Osteoblast (primary cell): ENCODE measurements around the gene PAOX. TPM values are rescaled to one million over a fixed set of nuclear protein-coding genes. Genes with fewer than 3 reads are reported as not detected.

Source experiments
- DNase-seq: peaks from one replicate; pipeline ENCODE4 v3.0.0; 2011; ENCODE audit warnings: low spot score, mixed read lengths; ENCODE audit not compliant: insufficient read length; ENCODE audit errors: missing footprints
- H2AFZ ChIP-seq: 2 replicates; pipeline ENCODE4 v1.6.0; 2011; ENCODE audit warnings: mild to moderate bottlenecking, low read length
- H3K27ac ChIP-seq: 2 replicates; pipeline ENCODE4 v1.5.1; 2011; ENCODE audit warnings: mild to moderate bottlenecking, low read depth, low read length, moderate library complexity
- H3K27me3 ChIP-seq: 2 replicates; pipeline ENCODE4 v1.6.0; 2012; ENCODE audit warnings: mild to moderate bottlenecking, control low read depth, inconsistent platforms, low read length, moderate library complexity; ENCODE audit not compliant: insufficient read depth
- H3K36me3 ChIP-seq: 2 replicates; pipeline ENCODE4 v1.5.1; 2011; ENCODE audit warnings: mild to moderate bottlenecking, low read length, control low read depth, moderate library complexity; ENCODE audit not compliant: insufficient read depth
- H3K4me1 ChIP-seq: 2 replicates; pipeline ENCODE4 v1.5.1; 2011; ENCODE audit warnings: mild to moderate bottlenecking, low read length, control low read depth, moderate library complexity; ENCODE audit not compliant: insufficient read depth
- H3K4me2 ChIP-seq: 2 replicates; pipeline ENCODE4 v1.6.0; 2011; ENCODE audit warnings: mild to moderate bottlenecking, low read length; ENCODE audit not compliant: insufficient read depth
- H3K4me3 ChIP-seq: fragments of 200-600 bp; sonication (generic); 3 replicates; pipeline ENCODE4 v1.5.1; 2012; ENCODE audit warnings: mild to moderate bottlenecking, low read length, inconsistent platforms; ENCODE audit not compliant: insufficient read depth
- H3K79me2 ChIP-seq: 2 replicates; pipeline ENCODE4 v1.6.0; 2012; ENCODE audit warnings: mild to moderate bottlenecking, low read length, control low read depth, inconsistent platforms; ENCODE audit not compliant: insufficient read depth
- H3K9me3 ChIP-seq: 2 replicates; pipeline ENCODE4 v1.5.1; 2011; ENCODE audit warnings: low read depth, low read length, control low read depth
- H4K20me1 ChIP-seq: 2 replicates; pipeline ENCODE4 v1.6.0; 2012; ENCODE audit warnings: mild to moderate bottlenecking, low read length, control low read depth; ENCODE audit not compliant: insufficient read depth
- total RNA-seq: library from RNA; depleted of rRNA; stranded (reverse); fragments of >200 nt; gene quantifications from 2 replicates; pipeline ENCODE4 v1.2.3, GENCODE V29; 2012
- TF ChIP-seq, protein P1 (sequence below): IDR thresholded peaks from 2 replicates; pipeline ENCODE4 v1.5.1; 2011; ENCODE audit warnings: mild to moderate bottlenecking, low read depth, low read length, moderate library complexity; ENCODE audit errors: extremely low read depth

Gene PAOX
- total RNA-seq, 1 donor, result 7.6 TPM

DNA sequence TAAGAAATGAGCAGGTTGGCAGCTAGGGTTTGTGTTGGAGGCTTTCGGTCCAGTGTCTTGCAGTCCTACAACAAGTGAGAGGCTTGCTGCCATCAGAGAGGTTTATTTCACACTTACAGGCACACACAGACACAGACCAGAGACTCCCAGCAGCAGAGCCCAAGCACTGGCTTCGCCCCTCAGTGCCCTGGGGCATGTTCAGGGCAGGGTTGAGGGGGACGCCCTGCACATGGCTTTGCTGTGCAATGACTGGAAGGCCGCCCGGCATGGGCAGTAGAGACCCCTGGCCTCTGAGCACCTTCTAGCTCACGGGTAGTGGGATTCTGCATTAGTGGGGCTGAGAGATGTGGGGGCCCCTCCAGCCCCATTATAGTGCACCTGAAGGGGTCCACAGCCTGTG is 41.5 kb downstream of the PAOX start:
- Histone ChIP-seq H4K20me1 (peaks cover 23% of the 10 kb centered on the region), H3K27ac (no peak overlapping the region), H3K9me3 (no peaks in the 10 kb centered on the region), H3K4me3 (no peak overlapping the region), H3K27me3 (peaks cover 11% of the 10 kb centered on the region), H3K4me2 (no peak overlapping the region), H3K36me3 (peaks cover 10% of the 10 kb centered on the region), H2AFZ (no peak overlapping the region), H3K4me1 (no peaks in the 10 kb centered on the region), H3K79me2 (peaks cover 2% of the 10 kb centered on the region)
- TF ChIP-seq, protein P1, sequence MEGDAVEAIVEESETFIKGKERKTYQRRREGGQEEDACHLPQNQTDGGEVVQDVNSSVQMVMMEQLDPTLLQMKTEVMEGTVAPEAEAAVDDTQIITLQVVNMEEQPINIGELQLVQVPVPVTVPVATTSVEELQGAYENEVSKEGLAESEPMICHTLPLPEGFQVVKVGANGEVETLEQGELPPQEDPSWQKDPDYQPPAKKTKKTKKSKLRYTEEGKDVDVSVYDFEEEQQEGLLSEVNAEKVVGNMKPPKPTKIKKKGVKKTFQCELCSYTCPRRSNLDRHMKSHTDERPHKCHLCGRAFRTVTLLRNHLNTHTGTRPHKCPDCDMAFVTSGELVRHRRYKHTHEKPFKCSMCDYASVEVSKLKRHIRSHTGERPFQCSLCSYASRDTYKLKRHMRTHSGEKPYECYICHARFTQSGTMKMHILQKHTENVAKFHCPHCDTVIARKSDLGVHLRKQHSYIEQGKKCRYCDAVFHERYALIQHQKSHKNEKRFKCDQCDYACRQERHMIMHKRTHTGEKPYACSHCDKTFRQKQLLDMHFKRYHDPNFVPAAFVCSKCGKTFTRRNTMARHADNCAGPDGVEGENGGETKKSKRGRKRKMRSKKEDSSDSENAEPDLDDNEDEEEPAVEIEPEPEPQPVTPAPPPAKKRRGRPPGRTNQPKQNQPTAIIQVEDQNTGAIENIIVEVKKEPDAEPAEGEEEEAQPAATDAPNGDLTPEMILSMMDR, result no peak
- DNase-seq, result peak; percentile 66

DNA sequence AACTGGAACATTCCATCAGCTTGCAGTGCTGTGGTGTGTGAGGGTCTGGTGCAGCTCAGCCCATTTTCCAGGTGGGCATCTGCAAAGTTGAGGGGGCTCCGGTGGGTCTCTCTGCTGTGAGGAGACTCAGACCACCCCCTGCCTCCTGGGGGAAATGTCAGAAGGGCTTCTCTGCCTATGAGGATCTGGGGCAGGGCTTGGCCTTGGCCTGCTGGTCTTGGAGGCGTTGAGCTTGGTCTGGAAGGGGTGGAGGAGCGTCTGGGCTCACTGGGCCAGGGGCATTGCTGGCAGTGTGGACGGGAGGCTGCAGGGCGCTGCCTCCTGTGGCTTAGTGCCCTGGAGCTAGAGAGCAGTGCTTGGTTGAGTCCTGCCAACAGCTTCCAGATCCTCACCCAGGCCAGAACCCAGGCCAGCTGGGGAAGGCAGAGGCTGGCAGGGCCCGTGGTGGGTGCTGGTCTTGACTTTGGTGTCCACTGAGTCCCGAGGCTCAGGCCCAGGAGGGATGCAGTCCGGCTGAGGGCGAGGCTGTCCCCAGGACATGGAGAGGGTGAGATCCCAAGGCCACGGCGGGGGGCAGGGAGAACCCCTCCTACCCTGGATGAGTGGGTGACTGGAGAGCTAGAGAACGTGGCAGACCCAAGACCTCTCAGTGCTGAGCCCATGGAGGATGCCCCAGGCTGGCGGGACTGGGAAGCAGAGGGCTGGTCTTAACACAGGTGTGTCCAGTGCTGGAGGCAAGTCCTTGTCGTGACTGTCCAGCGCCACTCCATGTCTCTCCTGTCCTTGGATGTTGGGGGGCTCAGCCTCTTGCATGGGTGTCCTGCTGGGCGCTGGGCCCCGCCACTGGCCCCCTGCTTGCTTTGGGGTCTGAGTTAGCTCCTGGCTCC is 42.5 kb downstream of the PAOX start:
- TF ChIP-seq, protein P1, result no peak

DNA sequence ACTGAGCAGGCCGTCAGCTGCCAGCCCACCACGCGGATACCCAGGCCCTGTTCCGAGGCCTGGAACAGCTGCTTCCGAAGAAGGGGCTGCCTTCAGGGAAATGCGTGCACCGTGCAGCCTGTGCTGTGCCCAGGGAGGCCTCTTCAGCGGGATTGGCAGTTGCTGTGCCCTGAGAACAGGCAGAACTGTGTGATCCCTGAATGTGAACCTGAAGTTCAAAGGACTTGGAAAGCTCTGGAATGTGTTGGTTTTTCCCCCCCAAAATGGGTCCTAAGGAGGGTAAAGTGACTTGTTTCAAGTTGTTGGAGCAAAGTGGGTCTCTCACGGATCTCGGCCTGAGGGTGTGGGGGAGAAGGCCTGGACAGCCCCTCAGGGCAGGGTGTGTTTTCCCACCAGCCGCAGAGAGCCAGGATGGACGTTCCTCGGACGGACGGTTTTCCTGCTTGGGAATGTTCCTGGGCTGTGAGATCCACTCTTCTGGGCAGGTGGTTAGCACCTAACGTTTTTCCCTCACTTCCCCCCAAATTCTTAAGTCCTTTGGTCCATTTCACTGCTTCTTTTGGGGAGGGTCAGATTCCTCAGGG is 43.3 kb downstream of the PAOX start:
- no peaks in the 10 kb centered on the region for H3K4me1 ChIP-seq
- H3K27me3 ChIP-seq, result peaks cover 11% of the 10 kb centered on the region
- H2AFZ ChIP-seq, result no peak overlapping the region
- TF ChIP-seq, protein P1, result no peak
- peaks cover 8% of the 10 kb centered on the region for H3K36me3 ChIP-seq
- DNase-seq, result peak; percentile 88
- H3K4me2 ChIP-seq, result no peak overlapping the region
- peaks cover 23% of the 10 kb centered on the region for H4K20me1 ChIP-seq
- H3K27ac ChIP-seq, result no peak overlapping the region
- no peaks in the 10 kb centered on the region for H3K79me2 ChIP-seq
- H3K4me3 ChIP-seq, result no peak overlapping the region
- H3K9me3 ChIP-seq, result no peaks in the 10 kb centered on the region

More for the DNA sequence above, 42.5 kb downstream of the PAOX start:
- Histone ChIP-seq H3K4me1 (no peaks in the 10 kb centered on the region), H2AFZ (no peak overlapping the region), H4K20me1 (peaks cover 23% of the 10 kb centered on the region), H3K27ac (no peak overlapping the region), H3K4me2 (no peak overlapping the region), H3K9me3 (no peaks in the 10 kb centered on the region), H3K79me2 (no peaks in the 10 kb centered on the region), H3K27me3 (peaks cover 11% of the 10 kb centered on the region), H3K4me3 (no peak overlapping the region), H3K36me3 (peaks cover 8% of the 10 kb centered on the region)
- peak; percentile 88 for DNase-seq
